ENCODE data around the gene JUNB.
A peak's percentile ranks its signal among the peaks of the same experiment; 100 is the strongest.

JUNB gene

GRCh38 chr19:12783291-12783848 is 7.9 kb upstream of the JUNB start:
- H3K36me3 ChIP-seq (ENCODE audit: control insufficient read depth in 1 of 2, insufficient read depth in 2 of 2, low read length in 2 of 2) = no peaks in the 10 kb centered on the region
- peak overlapping the region; percentile 89 for H3K4ac ChIP-seq (ENCODE audit: low read depth, low read length)
- peak overlapping the region; percentile 96 for H3K14ac ChIP-seq (ENCODE audit: low read length)
- H3K79me2 ChIP-seq (ENCODE audit: control insufficient read depth, insufficient read depth, low read length, poor library complexity) = peaks cover 11% of the 10 kb centered on the region
- peak overlapping the region; percentile 92 for H2AK5ac ChIP-seq (ENCODE audit: low read length)
- peaks cover 58% of the 10 kb centered on the region for H3K79me1 ChIP-seq (ENCODE audit: low read length)
- DNase-seq = peak in 1 of 2 donors; percentile 24
- no peak overlapping the region for H3K4me3 ChIP-seq (ENCODE audit: low read depth, low read length)
- peaks cover 47 to 55% of the 10 kb centered on the region in 2 experiments for H3K4me1 ChIP-seq (ENCODE audit: control insufficient read depth in 1 of 2, insufficient read depth in 2 of 2, low read length in 2 of 2)
- no CpG with 5 or more reads among the region's 16 CpGs for WGBS (ENCODE audit: extremely low coverage, insufficient coverage, insufficient read length)
- H2AFZ ChIP-seq (ENCODE audit: insufficient read depth, low read length, poor library complexity) = peak overlapping the region; percentile 80
- peak overlapping the region; percentile 96 for H3K27ac ChIP-seq (ENCODE audit: low read depth, low read length)
- peak overlapping the region; percentile 75 for H3K4me2 ChIP-seq (ENCODE audit: low read length)
- peak overlapping the region; percentile 11 for H3K9ac ChIP-seq (ENCODE audit: low read length)
- peak overlapping the region; percentile 100 for H4K91ac ChIP-seq (ENCODE audit: low read depth, low read length)
- peak overlapping the region; percentile 93 for H3K18ac ChIP-seq (ENCODE audit: low read length)
- peak overlapping the region; percentile 91 for H4K8ac ChIP-seq (ENCODE audit: low read depth, low read length)
- peak overlapping the region; percentile 97 for H2BK5ac ChIP-seq (ENCODE audit: low read depth, low read length, poor library complexity)
- no peaks in the 10 kb centered on the region for H3K27me3 ChIP-seq (ENCODE audit: insufficient read depth, low read length)
- H2BK120ac ChIP-seq (ENCODE audit: insufficient read depth, low read length, poor library complexity) = peak overlapping the region; percentile 98
- H2BK12ac ChIP-seq (ENCODE audit: low read length) = peak overlapping the region; percentile 88
- no peaks in the 10 kb centered on the region for H3K9me3 ChIP-seq (ENCODE audit: insufficient read depth, low read depth, low read length)
- peak overlapping the region; percentile 28 for H4K12ac ChIP-seq (ENCODE audit: low read depth, low read length)
- H3K23ac ChIP-seq (ENCODE audit: low read length) = no peak overlapping the region

GRCh38 chr19:12783849-12784393 is 7.4 kb upstream of the JUNB start:
- H3K4me1 ChIP-seq (ENCODE audit: control insufficient read depth in 1 of 2, insufficient read depth in 2 of 2, low read length in 2 of 2) = peaks cover 47 to 55% of the 10 kb centered on the region in 2 experiments
- no peak overlapping the region for H3K4me3 ChIP-seq (ENCODE audit: low read depth, low read length)
- H2AK5ac ChIP-seq (ENCODE audit: low read length) = peak overlapping the region; percentile 92
- H3K27ac ChIP-seq (ENCODE audit: low read depth, low read length) = peak overlapping the region; percentile 96
- peak overlapping the region; percentile 97 for H2BK5ac ChIP-seq (ENCODE audit: low read depth, low read length, poor library complexity)
- peak overlapping the region; percentile 83 for H3K18ac ChIP-seq (ENCODE audit: low read length)
- H3K79me1 ChIP-seq (ENCODE audit: low read length) = peaks cover 58% of the 10 kb centered on the region
- peak overlapping the region; percentile 89 for H3K4ac ChIP-seq (ENCODE audit: low read depth, low read length)
- no peak overlapping the region for H3K23ac ChIP-seq (ENCODE audit: low read length)
- peak overlapping the region; percentile 70 for H4K8ac ChIP-seq (ENCODE audit: low read depth, low read length)
- H2AFZ ChIP-seq (ENCODE audit: insufficient read depth, low read length, poor library complexity) = peak overlapping the region; percentile 57
- peak overlapping the region; percentile 28 for H4K12ac ChIP-seq (ENCODE audit: low read depth, low read length)
- H4K91ac ChIP-seq (ENCODE audit: low read depth, low read length) = peak overlapping the region; percentile 100
- peak overlapping the region; percentile 53 for H3K4me2 ChIP-seq (ENCODE audit: low read length)
- no CpG with 5 or more reads among the region's 19 CpGs for WGBS (ENCODE audit: extremely low coverage, insufficient coverage, insufficient read length)
- no peaks in the 10 kb centered on the region for H3K27me3 ChIP-seq (ENCODE audit: insufficient read depth, low read length)
- peaks cover 12% of the 10 kb centered on the region for H3K79me2 ChIP-seq (ENCODE audit: control insufficient read depth, insufficient read depth, low read length, poor library complexity)
- H2BK120ac ChIP-seq (ENCODE audit: insufficient read depth, low read length, poor library complexity) = peak overlapping the region; percentile 98
- peak overlapping the region; percentile 88 for H2BK12ac ChIP-seq (ENCODE audit: low read length)
- H3K36me3 ChIP-seq (ENCODE audit: control insufficient read depth in 1 of 2, insufficient read depth in 2 of 2, low read length in 2 of 2) = no peaks in the 10 kb centered on the region
- peak overlapping the region; percentile 11 for H3K9ac ChIP-seq (ENCODE audit: low read length)
- no peak for DNase-seq
- H3K14ac ChIP-seq (ENCODE audit: low read length) = peak overlapping the region; percentile 96
- H3K9me3 ChIP-seq (ENCODE audit: insufficient read depth, low read depth, low read length) = no peaks in the 10 kb centered on the region

DNA sequence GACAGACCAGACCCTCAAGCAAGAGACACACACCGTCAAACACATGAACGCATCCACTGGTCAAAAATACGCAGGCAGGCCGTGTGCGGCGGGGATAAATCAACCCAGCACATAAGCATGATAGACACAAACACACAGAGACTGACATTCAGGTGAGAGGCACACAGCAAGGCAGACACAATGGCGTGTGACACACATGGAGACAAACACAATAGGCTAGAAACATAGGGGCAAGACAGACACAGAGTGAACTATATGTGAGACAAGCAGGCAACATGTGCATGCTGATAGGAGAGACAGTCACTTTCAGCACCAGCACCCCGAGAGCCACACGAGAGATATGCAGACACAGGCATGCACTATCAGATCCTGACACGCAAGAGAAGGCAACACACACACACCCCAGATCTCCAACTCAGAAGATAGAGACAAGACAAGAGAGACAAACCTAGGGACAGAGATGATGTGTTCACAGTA is 6.9 kb upstream of the JUNB start:
- no peaks in the 10 kb centered on the region for H3K9me3 ChIP-seq (ENCODE audit: insufficient read depth, low read depth, low read length)
- H3K4ac ChIP-seq (ENCODE audit: low read depth, low read length) = peak overlapping the region; percentile 53
- peak overlapping the region; percentile 96 for H3K27ac ChIP-seq (ENCODE audit: low read depth, low read length)
- peak overlapping the region; percentile 78 for H2AK5ac ChIP-seq (ENCODE audit: low read length)
- peak overlapping the region; percentile 88 for H2BK5ac ChIP-seq (ENCODE audit: low read depth, low read length, poor library complexity)
- H3K27me3 ChIP-seq (ENCODE audit: insufficient read depth, low read length) = no peaks in the 10 kb centered on the region
- no peak overlapping the region for H3K23ac ChIP-seq (ENCODE audit: low read length)
- H3K4me3 ChIP-seq (ENCODE audit: low read depth, low read length) = no peak overlapping the region
- peak overlapping the region; percentile 18 for H3K14ac ChIP-seq (ENCODE audit: low read length)
- H4K91ac ChIP-seq (ENCODE audit: low read depth, low read length) = peak overlapping the region; percentile 100
- peak overlapping the region; percentile 8 for H3K4me2 ChIP-seq (ENCODE audit: low read length)
- H4K12ac ChIP-seq (ENCODE audit: low read depth, low read length) = no peak overlapping the region
- peak overlapping the region; percentile 3 for H4K8ac ChIP-seq (ENCODE audit: low read depth, low read length)
- H3K79me1 ChIP-seq (ENCODE audit: low read length) = peaks cover 59% of the 10 kb centered on the region
- H3K9ac ChIP-seq (ENCODE audit: low read length) = no peak overlapping the region
- peak overlapping the region; percentile 84 for H2BK12ac ChIP-seq (ENCODE audit: low read length)
- H3K79me2 ChIP-seq (ENCODE audit: control insufficient read depth, insufficient read depth, low read length, poor library complexity) = peaks cover 12% of the 10 kb centered on the region
- peak overlapping the region; percentile 79 for H2BK120ac ChIP-seq (ENCODE audit: insufficient read depth, low read length, poor library complexity)
- peak overlapping the region; percentile 13 for H3K18ac ChIP-seq (ENCODE audit: low read length)
- DNase-seq = peak in 1 of 2 donors; percentile 37
- H3K4me1 ChIP-seq (ENCODE audit: control insufficient read depth in 1 of 2, insufficient read depth in 2 of 2, low read length in 2 of 2) = peaks cover 49 to 54% of the 10 kb centered on the region in 2 experiments
- WGBS (ENCODE audit: extremely low coverage, insufficient coverage, insufficient read length) = no CpG with 5 or more reads among the region's 10 CpGs
- peak overlapping the region; percentile 21 for H2AFZ ChIP-seq (ENCODE audit: insufficient read depth, low read length, poor library complexity)
- H3K36me3 ChIP-seq (ENCODE audit: control insufficient read depth in 1 of 2, insufficient read depth in 2 of 2, low read length in 2 of 2) = no peaks in the 10 kb centered on the region

GRCh38 chr19:12784871-12785430 is 6.3 kb upstream of the JUNB start:
- Histone ChIP-seq H3K36me3 (ENCODE audit: control insufficient read depth in 1 of 2, insufficient read depth in 2 of 2, low read length in 2 of 2) (no peaks in the 10 kb centered on the region), H4K91ac (ENCODE audit: low read depth, low read length) (peak overlapping the region; percentile 100), H2AFZ (ENCODE audit: insufficient read depth, low read length, poor library complexity) (peak overlapping the region; percentile 21), H3K9me3 (ENCODE audit: insufficient read depth, low read depth, low read length) (no peaks in the 10 kb centered on the region), H3K4me2 (ENCODE audit: low read length) (no peak overlapping the region), H2BK5ac (ENCODE audit: low read depth, low read length, poor library complexity) (peak overlapping the region; percentile 88), H2BK120ac (ENCODE audit: insufficient read depth, low read length, poor library complexity) (peak overlapping the region; percentile 79), H3K23ac (ENCODE audit: low read length) (no peak overlapping the region), H3K14ac (ENCODE audit: low read length) (peak overlapping the region; percentile 18), H3K4ac (ENCODE audit: low read depth, low read length) (peak overlapping the region; percentile 53), H3K79me2 (ENCODE audit: control insufficient read depth, insufficient read depth, low read length, poor library complexity) (peaks cover 12% of the 10 kb centered on the region), H3K9ac (ENCODE audit: low read length) (no peak overlapping the region), H3K27ac (ENCODE audit: low read depth, low read length) (peak overlapping the region; percentile 96), H2BK12ac (ENCODE audit: low read length) (peak overlapping the region; percentile 84), H3K18ac (ENCODE audit: low read length) (peak overlapping the region; percentile 13), H3K4me1 (ENCODE audit: control insufficient read depth in 1 of 2, insufficient read depth in 2 of 2, low read length in 2 of 2) (peaks cover 49 to 52% of the 10 kb centered on the region in 2 experiments), H3K4me3 (ENCODE audit: low read depth, low read length) (no peak overlapping the region), H4K8ac (ENCODE audit: low read depth, low read length) (peak overlapping the region; percentile 3), H3K79me1 (ENCODE audit: low read length) (peaks cover 62% of the 10 kb centered on the region), H2AK5ac (ENCODE audit: low read length) (peak overlapping the region; percentile 78), H3K27me3 (ENCODE audit: insufficient read depth, low read length) (no peaks in the 10 kb centered on the region), H4K12ac (ENCODE audit: low read depth, low read length) (no peak overlapping the region)
- peak in 1 of 2 donors; percentile 36 for DNase-seq
- WGBS (ENCODE audit: extremely low coverage, insufficient coverage, insufficient read length) = no CpG with 5 or more reads among the region's 5 CpGs

All from trophoblast cell (in vitro differentiated cells and primary cell).